Body of pancreas (tissue), 4 donors: ENCODE data around the gene PVALB. TPM values are rescaled to one million over a fixed set of nuclear protein-coding genes. Genes with fewer than 3 reads are reported as not detected.
A peak's percentile ranks its signal among the peaks of the same experiment; 100 is the strongest.

Source experiments
- ATAC-seq: fragments of 150-250 bp; one replicate; pipeline ENCODE4 v1.9.1; 2016
- DNase-seq, 4 donors: peaks; one replicate each; pipeline ENCODE4 v3.0.0-alpha.2; 2019
- H3K27ac ChIP-seq, 4 donors: fragments of 200-600 bp; sonication (generic); 1 replicate in 3 of 4; 2 replicates in 1 of 4; pipeline versions ENCODE4 v1.5.1 to v1.6.1; 2016 to 2019; ENCODE audit warnings: mild to moderate bottlenecking in 1 of 4, mixed read lengths in 1 of 4, moderate library complexity in 1 of 4
- H3K27me3 ChIP-seq, 2 donors: fragments of 200-600 bp; sonication (generic); one replicate each; pipeline ENCODE4 v1.6.0; 2016; ENCODE audit warnings: mild to moderate bottlenecking in 1 of 2
- H3K36me3 ChIP-seq, 2 donors: fragments of 200-600 bp; sonication (generic); replicated peaks in 1 of 2; 2 replicates each; pipeline ENCODE4 v1.5.1; 2016; ENCODE audit warnings: low read depth in 2 of 2; ENCODE audit not compliant: insufficient read depth in 1 of 2
- H3K4me1 ChIP-seq: fragments of 200-600 bp; sonication (generic); one replicate; pipeline ENCODE4 v1.6.0; 2016
- H3K4me3 ChIP-seq, 2 donors: fragments of 200-600 bp; sonication (generic); 1 replicate in 1 of 2; 2 replicates in 1 of 2; pipeline ENCODE4 v1.5.1; 2016 to 2019
- H3K9me3 ChIP-seq, 3 donors: fragments of 200-600 bp; sonication (generic); 1 replicate in 2 of 3; 2 replicates in 1 of 3; pipeline ENCODE4 v1.5.1; 2016
- POLR2A ChIP-seq, 3 donors: fragments of 450-650 bp; IDR thresholded peaks; one replicate each; pipeline ENCODE4 v1.6.1; 2016; ENCODE audit warnings: antibody characterized with exemption in 3 of 3, mild to moderate bottlenecking in 2 of 3
- WGBS, 2 donors: methylation state at CpG; one replicate each; pipeline ENCODE4 v1.1.5; 2017; 5-methylcytosine and 5-hydroxymethylcytosine counted together
- intact Hi-C: fragments of 100-400 bp; cut with DNase I; formaldehyde crosslinking; loops from one replicate; pipeline ENCODE4 v1.15.1; 2023
- total RNA-seq, 2 donors: library from RNA; depleted of rRNA; stranded (reverse); fragments of >200 nt; gene quantifications; one replicate each; pipeline ENCODE4 v1.1.0, GENCODE V29; 2016
- TF ChIP-seq, protein P1 (sequence below), 7 experiments: fragments of 450-650 bp in 4 of 7; fragments of 200-600 bp in 3 of 7; sonication (generic) in 3 of 7; IDR thresholded peaks; one replicate each; pipeline ENCODE4 v1.5.1; 2016 to 2019; ENCODE audit warnings: antibody characterized with exemption in 7 of 7

The PVALB gene
- total RNA-seq, 2 donors from 2014 or later: not detected

DNA sequence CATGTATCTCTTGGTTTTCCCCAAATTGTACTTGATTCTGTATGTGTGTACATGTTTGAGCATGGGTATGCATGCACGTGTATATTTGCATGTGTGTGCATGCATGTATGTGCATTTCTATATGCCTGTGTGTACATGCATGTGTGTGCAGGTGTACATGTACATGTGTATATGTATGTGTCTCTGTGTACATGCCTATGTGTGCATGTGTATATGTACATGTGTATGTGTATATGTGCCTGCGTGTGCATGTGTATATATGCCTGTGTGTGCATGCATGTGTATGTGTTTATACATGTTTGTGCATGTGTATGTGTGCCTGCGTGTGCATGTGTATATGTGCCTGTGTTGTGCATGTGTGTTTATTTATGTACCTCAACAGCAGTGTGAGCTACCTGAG, 38.6 kb upstream of the PVALB start:
- Histone ChIP-seq H3K9me3 (no peaks in the 10 kb centered on the region), H3K27me3 (no peaks in the 10 kb centered on the region), H3K36me3 (no peaks in the 10 kb centered on the region), H3K4me1 (no peaks in the 10 kb centered on the region), H3K27ac (no peak overlapping the region), H3K4me3 (no peak overlapping the region)
- TF ChIP-seq, protein P1, sequence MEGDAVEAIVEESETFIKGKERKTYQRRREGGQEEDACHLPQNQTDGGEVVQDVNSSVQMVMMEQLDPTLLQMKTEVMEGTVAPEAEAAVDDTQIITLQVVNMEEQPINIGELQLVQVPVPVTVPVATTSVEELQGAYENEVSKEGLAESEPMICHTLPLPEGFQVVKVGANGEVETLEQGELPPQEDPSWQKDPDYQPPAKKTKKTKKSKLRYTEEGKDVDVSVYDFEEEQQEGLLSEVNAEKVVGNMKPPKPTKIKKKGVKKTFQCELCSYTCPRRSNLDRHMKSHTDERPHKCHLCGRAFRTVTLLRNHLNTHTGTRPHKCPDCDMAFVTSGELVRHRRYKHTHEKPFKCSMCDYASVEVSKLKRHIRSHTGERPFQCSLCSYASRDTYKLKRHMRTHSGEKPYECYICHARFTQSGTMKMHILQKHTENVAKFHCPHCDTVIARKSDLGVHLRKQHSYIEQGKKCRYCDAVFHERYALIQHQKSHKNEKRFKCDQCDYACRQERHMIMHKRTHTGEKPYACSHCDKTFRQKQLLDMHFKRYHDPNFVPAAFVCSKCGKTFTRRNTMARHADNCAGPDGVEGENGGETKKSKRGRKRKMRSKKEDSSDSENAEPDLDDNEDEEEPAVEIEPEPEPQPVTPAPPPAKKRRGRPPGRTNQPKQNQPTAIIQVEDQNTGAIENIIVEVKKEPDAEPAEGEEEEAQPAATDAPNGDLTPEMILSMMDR (IDR thresholded peaks at IDR 0.05): no peak
- TF ChIP-seq POLR2A (IDR thresholded peaks at IDR 0.05): no peak
- DNase-seq: no peak
- ATAC-seq: no peak
- WGBS, 2 donors: 68 to 69% methylated on average over 2 to 3 of the region's 3 CpGs
- intact Hi-C loops: no loop called here

DNA sequence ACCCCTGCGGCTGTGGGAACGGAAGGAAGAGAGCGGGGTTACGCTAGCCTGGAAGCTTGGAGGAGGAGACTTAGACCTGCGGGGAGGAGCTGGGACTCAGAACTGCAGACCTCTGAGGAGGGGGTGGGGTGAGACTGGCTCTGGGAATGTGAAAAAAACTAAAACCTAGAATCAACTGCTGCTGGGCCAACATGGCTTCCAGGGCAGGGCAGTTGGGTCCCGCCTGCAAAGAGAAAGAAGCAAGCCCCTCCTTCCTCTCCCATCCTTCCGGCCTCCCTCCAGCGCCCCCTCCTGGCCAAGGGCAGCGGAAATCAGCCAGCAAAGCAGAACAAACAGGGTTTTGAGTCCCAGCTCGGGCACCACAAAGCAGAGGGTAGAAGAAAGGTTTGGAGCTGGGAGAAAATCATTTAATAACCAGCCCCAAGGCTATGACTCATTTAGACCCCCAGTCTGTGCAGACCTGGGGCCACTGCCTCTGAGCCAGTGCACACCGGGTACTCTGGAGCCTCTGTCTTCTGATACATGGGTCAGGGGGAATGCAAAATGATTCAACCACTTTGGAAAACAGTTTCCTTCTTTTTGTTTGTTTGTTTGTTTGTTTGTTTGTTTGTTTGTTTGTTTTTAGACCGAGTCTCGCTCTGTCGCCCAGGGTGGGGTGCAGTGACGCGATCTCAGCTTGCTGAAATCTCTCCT, 36.7 kb upstream of the PVALB start:
- WGBS, 2 donors: 47 to 54% methylated on average over 16 of the region's 16 CpGs
- TF ChIP-seq, protein P1 (IDR thresholded peaks at IDR 0.05): peak in 6 of 7 experiments; percentile 8 to 45 (median 34)
- no peak for TF ChIP-seq POLR2A (IDR thresholded peaks at IDR 0.05)
- intact Hi-C loops: no loop called here
- Histone ChIP-seq H3K4me1 (no peaks in the 10 kb centered on the region), H3K9me3 (no peaks in the 10 kb centered on the region), H3K27ac (no peak overlapping the region), H3K36me3 (no peaks in the 10 kb centered on the region), H3K27me3 (no peaks in the 10 kb centered on the region), H3K4me3 (no peak overlapping the region)
- DNase-seq (peak; percentile 32 to 69 (median 55)), ATAC-seq (no peak)

DNA sequence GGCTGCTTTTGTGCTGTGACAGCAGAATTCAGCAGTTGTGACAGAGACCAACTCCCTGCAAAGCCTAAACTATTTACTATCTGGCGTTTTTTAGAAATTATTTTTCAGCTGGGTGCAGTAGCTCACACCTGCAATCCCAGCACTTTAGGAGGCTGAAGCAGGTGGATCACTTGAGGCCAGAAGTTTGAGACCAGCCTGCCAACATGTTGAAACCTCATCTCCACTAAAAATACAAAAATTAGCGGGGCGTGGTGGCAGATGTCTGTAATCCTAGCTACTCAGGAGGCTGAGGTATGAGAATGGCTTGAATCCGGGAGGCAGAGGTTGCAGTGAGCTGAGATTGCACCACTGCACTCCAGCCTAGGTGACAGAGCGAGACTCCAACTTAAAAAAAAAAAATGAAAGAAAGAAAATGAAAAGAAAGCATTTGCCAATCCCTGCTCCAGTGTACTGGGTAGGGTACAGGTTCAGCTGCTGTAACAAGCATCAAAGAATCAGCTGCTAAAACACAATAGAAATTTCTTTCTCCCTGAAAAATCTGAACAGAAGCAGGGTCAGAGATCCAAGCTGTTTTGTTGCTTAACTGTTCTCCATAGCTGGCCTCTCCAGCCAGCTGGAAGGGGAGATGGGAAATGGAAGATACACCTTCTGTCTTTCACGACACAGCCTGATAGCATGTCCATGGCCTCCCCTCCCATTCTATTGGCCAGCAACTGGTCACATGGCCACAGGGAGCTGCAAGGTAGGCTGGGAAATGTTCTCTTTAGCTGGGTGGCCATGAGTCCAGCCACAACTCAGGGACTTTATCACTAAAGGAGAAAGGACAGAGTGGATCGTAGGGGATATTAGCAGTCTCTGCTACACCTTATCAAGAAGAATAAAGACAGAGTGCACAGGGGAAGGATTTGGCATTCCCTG, 35.5 kb upstream of the PVALB start:
- H3K4me3 ChIP-seq: no peak overlapping the region
- TF ChIP-seq, protein P1 (IDR thresholded peaks at IDR 0.05): no peak
- TF ChIP-seq POLR2A (IDR thresholded peaks at IDR 0.05): no peak
- no peaks in the 10 kb centered on the region for H3K27me3 ChIP-seq
- DNase-seq (no peak), ATAC-seq (no peak)
- no peaks in the 10 kb centered on the region for H3K36me3 ChIP-seq
- no peaks in the 10 kb centered on the region for H3K9me3 ChIP-seq
- intact Hi-C loops: no loop called here
- WGBS, 2 donors: 71 to 78% methylated on average over 7 of the region's 7 CpGs
- no peak overlapping the region for H3K27ac ChIP-seq
- H3K4me1 ChIP-seq: no peaks in the 10 kb centered on the region

DNA sequence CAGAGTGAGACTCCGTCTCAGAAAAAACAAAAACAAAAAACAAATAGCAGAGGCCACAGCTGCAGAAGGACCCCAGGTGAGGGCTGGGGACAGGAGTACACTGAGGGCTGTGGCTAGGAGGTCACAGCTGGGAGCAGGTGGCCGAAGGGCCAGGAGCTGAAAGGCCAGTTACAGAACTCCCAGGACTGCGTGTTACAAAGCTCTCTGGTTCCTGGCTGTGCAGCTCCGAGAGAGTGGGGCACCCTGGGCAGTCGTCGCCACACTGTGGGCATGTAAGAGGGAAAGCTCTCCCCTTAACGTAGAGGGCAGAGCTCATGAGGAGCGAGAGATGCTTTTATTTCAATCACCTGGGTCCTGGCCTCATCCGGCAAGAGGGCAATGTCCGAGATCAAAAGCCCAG, 33.8 kb upstream of the PVALB start:
- no peak overlapping the region for H3K4me3 ChIP-seq
- no peak for DNase-seq
- intact Hi-C loops: no loop called here
- no peak for TF ChIP-seq POLR2A (IDR thresholded peaks at IDR 0.05)
- TF ChIP-seq, protein P1 (IDR thresholded peaks at IDR 0.05): no peak
- H3K27ac ChIP-seq: no peak overlapping the region
- ATAC-seq: no peak
- no peaks in the 10 kb centered on the region for H3K4me1 ChIP-seq
- 51 to 64% methylated on average over 7 to 10 of the region's 10 CpGs for whole genome bisulfite sequencing, 2 donors
- H3K9me3 ChIP-seq: no peaks in the 10 kb centered on the region
- no peaks in the 10 kb centered on the region for H3K36me3 ChIP-seq
- no peaks in the 10 kb centered on the region for H3K27me3 ChIP-seq
